PC-9 (cell line): ENCODE results near the gene STOX2. TPM values are rescaled to one million over a fixed set of nuclear protein-coding genes. Genes with fewer than 3 reads are reported as not detected.

ENCODE experiments used
- BruUV-seq: library from RNA; stranded (reverse); fragments of 400-500 nt; replicated peaks from 2 replicates; lab custom pipeline; 2021; lab: Mats Ljungman, UMichigan
- CTCF ChIA-PET: fragments of 300-600 bp; sonication (Branson Sonifier 250); formaldehyde crosslinking; loops from one replicate; lab custom pipeline; 2022; ENCODE audit warnings: antibody characterized with exemption; lab: Charles Lee
- POLR2A ChIA-PET: fragments of 300-600 bp; sonication (Branson Sonifier 250); formaldehyde crosslinking; loops from one replicate; lab custom pipeline; 2022; ENCODE audit warnings: antibody characterized with exemption; ENCODE audit not compliant: unreplicated experiment; lab: Charles Lee
- DNase-seq, 2 experiments: peaks; one replicate each; pipeline versions ENCODE4 v3.0.0 to v3.0.0-alpha.2; 2015 to 2022; ENCODE audit warnings: mixed read lengths in 1 of 2
- H2AFZ ChIP-seq: fragments of 200-600 bp; sonication (generic); 2 replicates; pipeline ENCODE4 v1.8.1; 2017; ENCODE audit warnings: antibody characterized with exemption
- H3F3A ChIP-seq: fragments of 200-600 bp; sonication (generic); 2 replicates; pipeline ENCODE4 v1.8.1; 2017; ENCODE audit warnings: antibody characterized with exemption, mild to moderate bottlenecking, low read depth; ENCODE audit not compliant: insufficient read depth
- H3K27ac ChIP-seq: fragments of 200-600 bp; sonication (generic); 2 replicates; pipeline ENCODE4 v1.6.1; 2016; ENCODE audit warnings: mixed run types
- H3K27me3 ChIP-seq: fragments of 200-600 bp; sonication (generic); 2 replicates; pipeline ENCODE4 v1.6.1; 2016; ENCODE audit warnings: low read depth, mixed run types; ENCODE audit not compliant: insufficient read depth
- H3K36me3 ChIP-seq: fragments of 200-600 bp; sonication (generic); 2 replicates; pipeline ENCODE4 v1.6.1; 2016; ENCODE audit warnings: low read depth, mixed run types
- H3K4me1 ChIP-seq: fragments of 200-600 bp; sonication (generic); replicated peaks from 2 replicates; pipeline ENCODE4 v1.6.1; 2016; ENCODE audit warnings: mixed run types; ENCODE audit not compliant: insufficient read depth
- H3K4me2 ChIP-seq: fragments of 200-600 bp; sonication (generic); 2 replicates; pipeline ENCODE4 v1.6.1; 2017; ENCODE audit warnings: mixed run types
- H3K4me3 ChIP-seq: fragments of 200-600 bp; sonication (generic); 2 replicates; pipeline ENCODE4 v1.6.1; 2016; ENCODE audit warnings: mixed run types
- H3K79me2 ChIP-seq: fragments of 200-600 bp; sonication (generic); 2 replicates; pipeline ENCODE4 v1.6.1; 2017; ENCODE audit warnings: low read depth, mixed run types
- H3K9me2 ChIP-seq: fragments of 200-600 bp; sonication (generic); 2 replicates; pipeline ENCODE4 v1.8.1; 2017; ENCODE audit warnings: mild to moderate bottlenecking; ENCODE audit not compliant: insufficient read depth
- H3K9me3 ChIP-seq: fragments of 200-600 bp; sonication (generic); 2 replicates; pipeline ENCODE4 v1.8.1; 2016; ENCODE audit warnings: low read depth; ENCODE audit not compliant: insufficient read depth
- H4K20me1 ChIP-seq: fragments of 200-600 bp; sonication (generic); 2 replicates; pipeline ENCODE4 v1.8.1; 2017; ENCODE audit not compliant: insufficient read depth
- EZH2 ChIP-seq: fragments of 200-600 bp; sonication (generic); IDR thresholded peaks from 2 replicates; pipeline ENCODE4 v1.8.0; 2017; ENCODE audit warnings: antibody characterized with exemption, low read depth
- intact Hi-C: fragments of 100-400 bp; cut with micrococcal nuclease; formaldehyde crosslinking; loops from one replicate; pipeline ENCODE4 v1.10.0; 2022; ENCODE audit not compliant: unreplicated experiment
- total RNA-seq: library from RNA; stranded (reverse); gene quantifications from 2 replicates; pipeline ENCODE4 v1.2.3, GENCODE V29; 2021
- TF ChIP-seq, protein P1 (sequence below): fragments of 200-600 bp; sonication (generic); conservative IDR thresholded peaks from 2 replicates; pipeline ENCODE4 v1.6.1; 2017; ENCODE audit warnings: mixed run types, antibody characterized with exemption, mild to moderate bottlenecking, moderate library complexity

STOX2 gene
- total RNA-seq, 1 experiment from 2014 or later: 4.5 TPM

DNA sequence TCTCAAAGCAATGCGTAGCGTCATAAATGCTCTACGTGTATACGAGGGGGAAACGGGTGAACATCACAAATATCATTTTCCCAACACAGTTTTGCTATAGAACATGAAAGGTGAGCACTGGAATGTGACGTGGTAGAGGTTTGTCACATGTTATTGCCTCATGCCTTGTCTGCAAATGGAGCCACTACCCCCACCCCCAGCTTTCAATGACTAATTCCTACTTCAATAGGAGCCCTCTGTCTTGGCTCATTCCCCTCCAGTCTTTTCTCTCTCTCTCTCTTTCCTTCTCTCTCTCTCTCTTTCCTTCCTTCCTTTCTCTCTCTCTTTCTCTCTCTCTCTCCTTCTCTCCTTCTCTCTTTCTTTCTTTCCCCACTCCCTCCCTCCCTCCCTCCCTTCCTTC, 127.0 kb downstream of the STOX2 start:
- H3K36me3 ChIP-seq: no peaks in the 10 kb centered on the region
- CTCF ChIA-PET: no interaction called here

DNA sequence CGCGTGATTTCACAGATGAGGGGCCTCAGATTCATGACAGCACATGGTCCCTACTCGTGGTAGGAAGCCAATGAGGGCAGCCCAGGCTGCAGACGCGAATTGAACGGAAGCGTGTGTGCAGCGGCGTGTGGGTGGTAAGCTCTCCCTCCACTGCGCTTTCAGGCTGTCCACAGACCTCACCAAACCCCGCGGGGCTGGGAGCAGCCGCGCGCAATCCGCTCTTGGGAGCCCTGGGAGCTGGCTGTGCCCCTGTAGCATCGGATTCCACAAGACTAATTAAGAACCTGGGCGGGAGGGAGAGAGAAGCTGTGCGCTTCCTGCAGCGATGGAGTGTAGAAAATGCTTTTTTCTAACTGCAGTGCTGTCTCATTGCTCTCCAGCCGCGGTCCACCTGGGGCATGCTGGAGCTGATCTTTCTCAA, 134.9 kb downstream of the STOX2 start:
- H3K27ac ChIP-seq: no peak overlapping the region
- H3K9me3 ChIP-seq: no peaks in the 10 kb centered on the region
- no peak for DNase-seq
- BruUV-seq: no TSS peak
- no peak overlapping the region for H3K4me2 ChIP-seq
- POLR2A ChIA-PET: no interaction called here
- peaks cover 3% of the 10 kb centered on the region; the same call in 1 of the 2 replicates for H3K27me3 ChIP-seq
- CTCF ChIA-PET: no interaction called here
- no peaks in the 10 kb centered on the region for H3K4me1 ChIP-seq
- H3K79me2 ChIP-seq: no peaks in the 10 kb centered on the region
- no peaks in the 10 kb centered on the region for H3K36me3 ChIP-seq
- H4K20me1 ChIP-seq: no peaks in the 10 kb centered on the region
- no peak overlapping the region for H3K4me3 ChIP-seq
- intact Hi-C loops: no loop called here
- no peak overlapping the region for H2AFZ ChIP-seq
- no peaks in the 10 kb centered on the region for H3K9me2 ChIP-seq
- no peaks in the 10 kb centered on the region for H3F3A ChIP-seq
- TF ChIP-seq EZH2: no peak
- TF ChIP-seq, protein P1, sequence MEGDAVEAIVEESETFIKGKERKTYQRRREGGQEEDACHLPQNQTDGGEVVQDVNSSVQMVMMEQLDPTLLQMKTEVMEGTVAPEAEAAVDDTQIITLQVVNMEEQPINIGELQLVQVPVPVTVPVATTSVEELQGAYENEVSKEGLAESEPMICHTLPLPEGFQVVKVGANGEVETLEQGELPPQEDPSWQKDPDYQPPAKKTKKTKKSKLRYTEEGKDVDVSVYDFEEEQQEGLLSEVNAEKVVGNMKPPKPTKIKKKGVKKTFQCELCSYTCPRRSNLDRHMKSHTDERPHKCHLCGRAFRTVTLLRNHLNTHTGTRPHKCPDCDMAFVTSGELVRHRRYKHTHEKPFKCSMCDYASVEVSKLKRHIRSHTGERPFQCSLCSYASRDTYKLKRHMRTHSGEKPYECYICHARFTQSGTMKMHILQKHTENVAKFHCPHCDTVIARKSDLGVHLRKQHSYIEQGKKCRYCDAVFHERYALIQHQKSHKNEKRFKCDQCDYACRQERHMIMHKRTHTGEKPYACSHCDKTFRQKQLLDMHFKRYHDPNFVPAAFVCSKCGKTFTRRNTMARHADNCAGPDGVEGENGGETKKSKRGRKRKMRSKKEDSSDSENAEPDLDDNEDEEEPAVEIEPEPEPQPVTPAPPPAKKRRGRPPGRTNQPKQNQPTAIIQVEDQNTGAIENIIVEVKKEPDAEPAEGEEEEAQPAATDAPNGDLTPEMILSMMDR: no peak

More for the DNA sequence above, 127.0 kb downstream of the STOX2 start:
- no peak overlapping the region for H3K4me2 ChIP-seq
- H3K9me3 ChIP-seq: no peaks in the 10 kb centered on the region
- no peak overlapping the region for H3K27ac ChIP-seq
- POLR2A ChIA-PET: no interaction called here
- H3K79me2 ChIP-seq: no peaks in the 10 kb centered on the region
- no peak overlapping the region for H3K4me3 ChIP-seq
- H3K4me1 ChIP-seq: no peaks in the 10 kb centered on the region
- H3K9me2 ChIP-seq: no peaks in the 10 kb centered on the region
- DNase-seq: no peak
- no peak for TF ChIP-seq EZH2
- TF ChIP-seq, protein P1: no peak
- no peaks in the 10 kb centered on the region for H4K20me1 ChIP-seq
- H3F3A ChIP-seq: no peaks in the 10 kb centered on the region
- no peaks in the 10 kb centered on the region for H3K27me3 ChIP-seq
- H2AFZ ChIP-seq: no peak overlapping the region
- no TSS peak for BruUV-seq
- intact Hi-C loops: no loop called here

DNA sequence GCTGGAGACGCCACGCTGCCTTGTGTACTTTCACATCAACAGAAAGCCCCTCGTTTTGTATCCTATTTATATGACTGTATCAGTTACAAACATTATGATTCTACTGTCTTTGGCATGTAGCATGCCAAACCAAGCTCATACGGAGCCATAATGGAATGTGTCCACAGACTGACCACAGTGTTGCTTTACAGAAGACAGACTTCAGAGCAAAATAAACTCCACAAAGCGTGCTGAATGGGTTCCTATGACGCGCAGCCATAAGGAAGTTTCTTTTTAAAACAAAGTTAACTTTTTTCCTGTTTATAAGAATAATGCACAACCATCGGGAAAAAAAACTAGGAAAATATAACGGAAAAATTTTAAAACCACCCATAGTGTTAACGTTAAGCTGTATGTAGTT, 136.0 kb downstream of the STOX2 start:
- no peak overlapping the region for H2AFZ ChIP-seq
- H3K4me3 ChIP-seq: no peak overlapping the region
- intact Hi-C loops: no loop called here
- BruUV-seq: no TSS peak
- no peak overlapping the region for H3K4me2 ChIP-seq
- ChIA-PET CTCF (no interaction called here), POLR2A (no interaction called here)
- no peaks in the 10 kb centered on the region for H3K4me1 ChIP-seq
- DNase-seq: no peak
- no peaks in the 10 kb centered on the region for H3F3A ChIP-seq
- H3K79me2 ChIP-seq: no peaks in the 10 kb centered on the region
- peaks cover 3% of the 10 kb centered on the region; the same call in 1 of the 2 replicates for H3K27me3 ChIP-seq
- no peaks in the 10 kb centered on the region for H3K36me3 ChIP-seq
- no peak overlapping the region for H3K27ac ChIP-seq
- H3K9me3 ChIP-seq: no peaks in the 10 kb centered on the region
- H4K20me1 ChIP-seq: no peaks in the 10 kb centered on the region
- H3K9me2 ChIP-seq: no peaks in the 10 kb centered on the region
- TF ChIP-seq, protein P1: no peak
- TF ChIP-seq EZH2: no peak
